ENCODE measurements around the gene ALDH7A1. TPM values are rescaled to one million over a fixed set of nuclear protein-coding genes. Genes with fewer than 3 reads are reported as not detected.

ALDH7A1 gene
- total and polyA plus RNA-seq, 10 of the 15 experiments (the other 5 are each of a cell fraction or from before 2014, with no cell fraction given) = 0.18 to 1.0 (median 0.41) TPM; not detected in 1

GRCh38 chr5:126562823-126563222, 32.2 kb downstream of the ALDH7A1 start:
- Histone ChIP-seq H3K36me3 (ENCODE audit: control insufficient read depth in 2 of 2, insufficient read depth in 2 of 2, low read length in 1 of 2) (no peaks in the 10 kb centered on the region), H3K4me1 (ENCODE audit: control insufficient read depth, insufficient read depth, low read length) (no peaks in the 10 kb centered on the region), H3K27me3 (replicated peaks in 1 of 2; ENCODE audit: control insufficient read depth in 2 of 2, insufficient read depth in 2 of 2, low read length in 1 of 2) (no peaks in the 10 kb centered on the region), H4K20me1 (ENCODE audit: control insufficient read depth, insufficient read depth) (no peaks in the 10 kb centered on the region), H3K79me2 (ENCODE audit: control insufficient read depth, insufficient read depth, low read length) (no peaks in the 10 kb centered on the region), H3K9ac (ENCODE audit: control insufficient read depth, insufficient read depth, low read length) (no peak overlapping the region), H3K4me2 (ENCODE audit: control insufficient read depth, insufficient read depth) (no peak overlapping the region), H3K27ac (ENCODE audit: control insufficient read depth, insufficient read depth) (no peak overlapping the region), H3K4me3 (no peak overlapping the region), H2AFZ (ENCODE audit: control insufficient read depth, low read depth, low read length) (no peak overlapping the region), H3K9me3 (replicated peaks; ENCODE audit: control insufficient read depth, insufficient read depth, low read length) (no peaks in the 10 kb centered on the region)
- no TSS peak for BruUV-seq (replicated peaks)
- in situ Hi-C loops (cut with MboI) = no loop called here
- ChIA-PET POLR2A (interaction anchor here (0.6 kb wide), 1 partner anchor 45 kb away, joined by 3 read pairs; no protein-coding TSS in a partner anchor), RAD21 (ENCODE audit: unreplicated experiment) (no interaction called here), CTCF (interaction anchor here (0.6 to 1.5 kb wide), 3 partner anchors 12 to 224 kb away, joined by 3 to 4 read pairs (median 3); no protein-coding TSS in a partner anchor), SMC1A (ENCODE audit: uncharacterized antibody, unreplicated experiment) (interaction anchor here (1.2 kb wide), 1 partner anchor 20 kb away, joined by 3 read pairs; no protein-coding TSS in a partner anchor)
- FAIRE-seq (peak; percentile 38), DNase-seq (ENCODE audit: low read depth, low spot score) (peak; percentile 19), ATAC-seq (peak; percentile 86)
- intact Hi-C loops (cut with micrococcal nuclease; ENCODE audit: unreplicated experiment) = no loop called here
- TF ChIP-seq SUZ12 (IDR thresholded peaks at IDR 0.05; ENCODE audit: unreplicated experiment) (no peak), MEF2A (IDR thresholded peaks at IDR 0.05; ENCODE audit: insufficient read depth, low read depth, low read length) (0 out of 2 replicates have a peak, but pooled peaks have one; percentile 5), RB1 (IDR thresholded peaks at IDR 0.05; ENCODE audit: borderline replicate concordance) (no peak), SMARCA5 (IDR thresholded peaks at IDR 0.05) (no peak), GATAD2B (conservative IDR thresholded peaks at IDR 0.05; ENCODE audit: low read depth) (no peak), BHLHE40 (IDR thresholded peaks at IDR 0.05; ENCODE audit: borderline replicate concordance in 1 of 2, low read depth in 2 of 2, low read length in 1 of 2) (no peak)
- 47% methylated on average over 2 of the region's 2 CpGs for WGBS (ENCODE audit: insufficient coverage, insufficient replicate concordance, low lambda C conversion rate, missing lambda C conversion rate)

DNA sequence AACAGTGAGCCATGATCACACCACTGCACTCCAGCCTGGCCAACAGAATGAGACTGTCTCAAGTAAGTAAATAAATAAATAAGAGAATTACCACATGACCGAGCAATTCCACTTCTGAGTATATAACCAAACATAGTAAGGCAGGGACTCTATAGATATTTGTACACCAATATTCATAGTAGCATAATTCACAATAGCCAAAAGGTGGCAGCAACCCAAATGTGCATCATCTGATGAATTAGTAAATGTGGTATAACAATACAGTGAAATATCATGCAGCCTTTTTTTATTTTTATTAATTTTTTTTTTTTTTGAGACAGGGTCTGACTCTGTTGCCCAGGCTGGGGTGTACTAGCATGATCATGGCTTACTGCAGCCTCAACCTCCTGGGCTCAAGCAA, 33.1 kb downstream of the ALDH7A1 start:
- ChIA-PET SMC1A (ENCODE audit: uncharacterized antibody, unreplicated experiment) (no interaction called here), CTCF (interaction anchor here (1.1 to 1.5 kb wide), 2 partner anchors 17 to 223 kb away, joined by 3 to 4 read pairs; no protein-coding TSS in a partner anchor), RAD21 (ENCODE audit: unreplicated experiment) (no interaction called here), POLR2A (interaction anchor here (0.6 kb wide), 1 partner anchor 46 kb away, joined by 3 read pairs; no protein-coding TSS in a partner anchor)
- Histone ChIP-seq H3K4me2 (ENCODE audit: control insufficient read depth, insufficient read depth) (no peak overlapping the region), H3K27ac (ENCODE audit: control insufficient read depth, insufficient read depth) (no peak overlapping the region), H3K27me3 (replicated peaks in 1 of 2; ENCODE audit: control insufficient read depth in 2 of 2, insufficient read depth in 2 of 2, low read length in 1 of 2) (no peaks in the 10 kb centered on the region), H3K9me3 (replicated peaks; ENCODE audit: control insufficient read depth, insufficient read depth, low read length) (no peaks in the 10 kb centered on the region), H3K4me3 (no peak overlapping the region), H3K4me1 (ENCODE audit: control insufficient read depth, insufficient read depth, low read length) (no peaks in the 10 kb centered on the region), H3K79me2 (ENCODE audit: control insufficient read depth, insufficient read depth, low read length) (no peaks in the 10 kb centered on the region), H4K20me1 (ENCODE audit: control insufficient read depth, insufficient read depth) (no peaks in the 10 kb centered on the region), H3K9ac (ENCODE audit: control insufficient read depth, insufficient read depth, low read length) (no peak overlapping the region), H2AFZ (ENCODE audit: control insufficient read depth, low read depth, low read length) (no peak overlapping the region), H3K36me3 (ENCODE audit: control insufficient read depth in 2 of 2, insufficient read depth in 2 of 2, low read length in 1 of 2) (no peaks in the 10 kb centered on the region)
- TF ChIP-seq ZBTB4 (CRISPR knock-in tag; IDR thresholded peaks at IDR 0.05) (no peak), CTCF (IDR thresholded peaks at IDR 0.05 in 2 of 3, conservative IDR thresholded peaks at IDR 0.05 in 1 of 3; ENCODE audit: control insufficient read depth in 2 of 3, extremely low read depth in 1 of 3, insufficient read depth in 1 of 3, low read depth in 3 of 3, low read length in 3 of 3) (peak in 1 of 3 experiments; percentile 3; a peak in 1 of 6 replicates), HDAC6 (IDR thresholded peaks at IDR 0.05; ENCODE audit: unreplicated experiment) (no peak)
- ATAC-seq = peak; percentile 36; the same call in 2 of the 3 replicates
- in situ Hi-C loops (cut with MboI) (no loop called here), intact Hi-C loops (cut with micrococcal nuclease; ENCODE audit: unreplicated experiment) (no loop called here)
- no TSS peak for BruUV-seq (replicated peaks)
- 4% methylated on average over 1 of the region's 1 CpG for WGBS (ENCODE audit: insufficient coverage, insufficient replicate concordance, low lambda C conversion rate, missing lambda C conversion rate)
- DNase-seq (ENCODE audit: low read depth, low spot score) = no peak
- no peak for FAIRE-seq
